ENCODE data around the gene RHBDL2. TPM values are rescaled to one million over a fixed set of nuclear protein-coding genes. Genes with fewer than 3 reads are reported as not detected.

RHBDL2 gene
- total RNA-seq, 1 donor from 2014 or later: not detected

Other genes with a start within 250 kb of the RHBDL2 start
- gene RRAGC, start 82.1 kb downstream of the RHBDL2 start, total RNA-seq: 33.7 and 35.9 TPM in 2 replicates
- 18.6 and 19.2 TPM in 2 replicates for gene MYCBP, start 68.5 kb downstream of the RHBDL2 start, total RNA-seq
- gene GJA9, start 60.2 kb downstream of the RHBDL2 start, total RNA-seq: not detected in 2 replicates
- gene AKIRIN1, start 49.4 kb upstream of the RHBDL2 start, total RNA-seq: 53.3 and 57.3 TPM in 2 replicates
- 79.3 and 81.3 TPM in 2 replicates for gene NDUFS5, start 84.5 kb upstream of the RHBDL2 start, total RNA-seq

All from activated B cell treated with CpG ODN at 0.5 μM for 24 hours (primary cell).